HG03354 (cell line): ENCODE results near the gene TPM3.
"Not testable (repeated sequence)": the region's sequence is repeated elsewhere in the genome, so short reads cannot be mapped to it uniquely, and the experiment has no call there.

Experiments
- ATAC-seq: cut with Tn5 transposase; IDR thresholded peaks from one replicate; pipeline ENCODE4 v1.9.1; 2021; ENCODE audit warnings: mild to moderate bottlenecking; ENCODE audit not compliant: unreplicated experiment, poor library complexity, severe bottlenecking

TPM3 gene

DNA sequence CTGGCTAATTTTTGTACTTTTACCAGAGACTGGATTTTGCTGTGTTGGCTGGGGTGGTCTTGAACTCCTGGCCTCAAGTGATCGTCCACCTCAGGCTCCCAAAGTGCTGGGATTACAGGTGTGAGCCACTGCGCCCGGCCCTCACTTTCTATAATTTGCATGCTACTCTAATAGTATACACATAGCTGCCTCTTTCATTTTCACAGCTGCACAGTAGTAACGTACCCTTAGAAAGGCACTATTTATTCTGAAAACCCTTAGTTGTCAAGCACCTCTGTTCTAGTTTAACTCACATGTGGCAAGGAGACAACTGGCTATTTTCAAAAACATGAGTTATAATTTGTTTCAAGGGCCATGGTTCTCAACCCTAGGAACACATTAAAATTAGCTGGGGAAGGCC lies 17.2 kb downstream of the TPM3 start:
- ATAC-seq, result peak; percentile 56

DNA sequence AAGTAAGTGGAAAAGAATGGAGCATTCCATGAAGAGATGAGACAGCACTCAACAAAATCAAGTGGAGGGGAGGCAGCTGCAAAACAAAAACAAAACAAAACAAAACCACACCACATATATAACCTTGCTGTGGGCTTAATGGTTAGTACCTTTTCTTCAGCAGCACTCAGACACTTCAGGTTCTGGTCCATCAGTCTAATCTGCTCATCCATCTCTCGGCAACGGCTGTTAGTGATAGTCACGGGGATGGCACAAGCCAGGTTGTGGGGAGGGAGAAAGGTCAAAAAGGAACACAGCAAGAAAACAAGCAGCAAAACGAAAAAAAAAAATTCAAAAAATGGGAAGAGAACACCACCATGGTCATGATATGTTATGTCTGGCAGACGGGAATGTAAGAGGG lies 20.0 kb downstream of the TPM3 start:
- ATAC-seq, result no peak

DNA sequence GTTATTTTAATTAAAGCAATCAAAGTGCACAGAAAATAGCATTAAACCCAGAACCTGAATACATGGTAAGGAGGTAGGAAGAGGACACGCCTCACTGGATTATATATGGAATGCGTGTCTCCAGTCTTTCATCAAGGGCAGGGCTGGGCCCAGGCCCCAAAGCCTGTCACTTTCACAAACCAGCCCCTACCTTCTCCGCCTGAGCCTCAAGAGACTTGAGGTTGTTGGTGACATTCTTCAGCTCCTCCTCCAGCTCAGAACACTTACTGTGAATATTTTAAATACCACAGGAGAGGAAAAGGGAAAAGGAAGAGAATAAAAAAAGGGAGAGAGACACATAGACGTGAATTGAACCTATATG lies 20.7 kb downstream of the TPM3 start:
- no peak for ATAC-seq

DNA sequence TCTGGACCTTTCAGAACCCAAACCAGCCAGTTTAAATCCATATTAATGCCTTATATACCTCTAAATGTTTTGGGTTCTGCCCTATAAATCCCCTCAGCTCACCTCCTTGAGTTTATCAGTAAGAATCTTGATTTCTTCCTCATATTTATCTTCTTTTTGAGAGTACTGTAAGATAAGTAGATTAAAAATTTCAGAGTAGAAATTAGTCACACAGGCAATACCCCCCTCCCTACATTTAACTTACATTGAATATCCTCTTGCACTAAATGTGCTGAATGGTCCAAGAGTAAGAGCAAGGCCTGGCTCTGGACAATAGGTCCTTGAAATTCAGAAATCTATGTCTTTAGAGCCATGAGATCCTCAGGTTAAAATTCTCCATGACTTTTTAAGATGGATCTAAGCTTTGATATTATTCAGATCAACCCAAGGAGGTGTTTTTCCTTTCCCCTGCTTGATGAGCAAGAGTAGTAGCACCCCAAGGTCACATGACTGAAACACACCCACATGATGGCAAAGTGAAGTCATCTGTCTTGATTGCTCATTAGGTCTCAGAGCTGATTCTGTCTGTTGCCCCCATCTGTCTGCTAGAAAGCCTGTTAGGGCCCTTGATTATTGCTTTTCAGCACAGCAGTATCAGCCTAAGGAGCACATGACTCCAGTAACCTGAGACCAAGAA lies 21.2 kb downstream of the TPM3 start:
- no peak for ATAC-seq

DNA sequence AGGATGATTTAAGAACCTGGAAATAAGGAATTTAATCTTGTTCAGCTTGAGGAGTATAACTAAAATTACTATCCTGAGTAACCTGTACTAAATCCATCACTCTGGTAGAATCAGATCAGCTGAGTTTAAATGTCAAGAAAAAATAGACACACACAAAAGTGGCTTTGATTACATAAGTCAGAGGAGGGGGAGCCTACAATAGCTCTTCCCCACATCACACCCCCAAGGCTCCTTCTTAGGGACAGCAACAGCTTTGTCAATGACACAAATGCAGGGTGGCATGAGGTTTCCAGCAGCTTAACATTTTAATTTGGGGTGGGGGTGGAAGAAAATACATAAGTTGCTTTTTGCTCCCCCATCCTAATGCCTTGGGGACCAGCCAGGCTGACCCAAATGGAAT lies 24.4 kb downstream of the TPM3 start:
- no peak for ATAC-seq

DNA sequence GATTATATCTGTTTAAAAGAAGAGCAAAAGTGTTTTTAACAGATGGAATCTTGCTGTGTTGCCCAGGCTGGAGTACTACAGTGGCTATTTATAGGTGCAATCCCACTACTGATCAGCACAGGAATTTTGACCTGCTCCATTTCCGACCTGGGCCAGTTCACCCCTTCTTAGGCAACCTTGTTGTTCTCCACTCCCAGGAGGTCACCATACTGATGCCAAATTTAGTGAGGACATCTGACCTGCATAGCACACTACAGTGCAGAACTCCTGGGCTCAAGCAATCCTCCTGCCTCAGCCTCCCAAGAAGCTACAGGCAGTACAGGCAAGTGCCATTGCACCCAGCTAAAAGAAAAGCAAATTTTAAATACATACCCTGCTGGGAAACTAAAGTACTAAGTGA lies 25.7 kb downstream of the TPM3 start:
- ATAC-seq, result no peak

DNA sequence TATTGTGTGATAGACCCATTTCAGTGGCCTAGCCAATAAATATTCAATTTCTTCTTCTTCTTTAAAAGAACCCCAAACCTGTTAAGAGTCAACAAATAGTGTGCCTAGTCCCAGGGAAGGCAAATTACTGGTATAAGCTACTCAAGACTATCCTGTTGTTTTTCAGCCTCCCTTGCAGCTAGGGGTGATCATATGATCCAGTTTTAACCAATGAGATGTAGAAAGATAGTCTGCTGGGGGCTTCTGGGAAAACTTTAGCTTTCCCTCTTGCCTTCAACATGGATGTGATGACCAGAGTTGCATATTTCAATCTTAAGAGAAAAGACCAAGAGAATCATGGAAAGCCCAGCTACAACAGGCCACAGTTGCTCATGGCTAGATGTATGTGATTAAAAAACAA lies 32.3 kb downstream of the TPM3 start:
- ATAC-seq, result no peak

DNA sequence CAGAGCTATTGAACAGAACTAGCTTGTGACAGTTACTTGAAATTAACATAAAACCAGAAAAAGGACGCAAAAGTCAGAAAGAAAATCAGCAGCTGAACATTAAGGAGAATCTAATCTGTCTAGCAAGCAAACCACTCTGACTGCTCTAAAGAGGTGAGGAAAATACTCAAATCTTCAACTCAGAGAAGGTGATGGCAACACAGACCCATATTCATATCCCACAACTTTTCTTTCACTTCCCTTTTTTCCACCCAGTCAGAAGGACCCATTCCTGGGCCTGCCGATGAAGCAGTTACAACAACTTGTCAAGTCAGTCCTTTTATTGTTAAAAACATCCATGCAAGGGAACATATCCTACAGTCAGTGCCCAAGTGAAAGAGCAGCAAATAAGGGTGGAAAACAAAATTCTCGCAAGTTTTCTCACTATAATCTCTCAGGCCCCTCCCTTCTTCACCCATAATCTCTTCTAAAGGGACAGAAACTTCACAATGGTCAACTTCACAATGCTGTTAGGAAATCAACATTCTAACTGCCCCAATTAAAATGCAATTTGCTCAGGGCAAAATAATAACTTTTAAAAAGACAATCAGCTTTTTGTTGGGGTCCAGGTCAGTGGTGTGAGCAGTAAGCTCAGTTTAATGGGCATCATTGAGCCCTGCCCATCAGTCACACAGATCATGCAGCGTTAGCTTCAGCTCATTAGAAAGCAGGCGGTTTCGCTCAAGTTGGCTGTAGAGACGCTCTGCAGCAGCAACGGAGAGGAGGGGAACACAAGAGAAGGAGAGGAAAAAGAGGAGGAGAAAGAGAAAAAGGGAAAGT lies 33.4 kb downstream of the TPM3 start:
- ATAC-seq, result no peak

DNA sequence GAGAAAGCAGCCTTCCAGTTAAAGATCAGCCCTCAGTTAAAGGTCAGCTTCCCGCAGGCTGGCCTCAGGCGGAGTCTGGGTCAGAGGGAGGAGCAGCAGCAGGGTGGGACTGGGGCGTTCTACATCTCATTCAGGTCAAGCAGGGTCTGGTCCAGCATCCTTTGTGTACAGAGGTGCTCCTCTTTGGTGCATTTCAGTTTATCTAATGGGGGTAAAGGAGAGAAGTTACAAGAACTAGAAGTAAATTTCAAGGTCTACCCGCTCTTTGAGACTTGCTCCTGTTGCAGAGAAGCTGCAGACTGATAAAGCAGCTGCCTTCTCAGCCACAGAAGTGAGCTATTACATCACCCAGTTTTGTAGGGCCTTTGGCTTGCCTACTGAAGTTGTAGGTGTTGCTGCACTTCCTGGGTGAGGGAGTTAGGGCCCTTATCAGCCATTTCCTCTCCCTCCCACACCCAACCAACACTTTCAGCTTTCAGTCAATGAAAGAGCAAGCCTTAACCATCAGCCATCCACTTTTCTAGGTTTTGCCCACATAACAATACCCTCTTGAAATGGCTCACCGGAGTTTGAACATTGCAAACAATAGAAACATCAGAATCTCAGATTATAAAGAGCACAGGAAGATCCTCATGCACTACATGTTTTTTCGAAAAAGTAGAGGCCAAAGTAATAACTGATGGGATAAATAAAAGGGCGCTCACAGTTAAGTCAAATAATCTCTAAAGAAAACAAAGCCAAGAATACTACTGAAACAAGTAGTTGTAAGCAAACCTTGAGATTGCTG lies 34.2 kb downstream of the TPM3 start:
- ATAC-seq, result no peak

DNA sequence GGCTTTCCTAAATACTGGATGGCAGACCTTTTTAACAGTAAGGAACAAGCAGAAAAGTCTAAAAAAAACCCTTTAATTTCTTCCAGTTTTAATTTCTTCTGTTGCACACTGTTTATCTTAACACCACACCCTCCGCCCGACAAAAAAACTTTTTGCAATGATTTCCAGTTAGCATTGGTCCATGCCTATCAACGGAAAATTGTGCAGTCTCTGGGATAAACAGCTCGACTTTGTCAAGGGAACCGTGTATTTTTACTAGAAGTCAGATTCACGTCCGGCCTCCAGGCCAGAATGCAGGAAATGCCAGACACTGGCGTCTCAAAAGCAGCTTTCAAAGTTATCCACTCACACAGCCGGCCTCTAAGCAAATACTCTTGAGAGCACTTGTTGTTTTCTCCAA lies 36.6 kb downstream of the TPM3 start:
- no peak for ATAC-seq

DNA sequence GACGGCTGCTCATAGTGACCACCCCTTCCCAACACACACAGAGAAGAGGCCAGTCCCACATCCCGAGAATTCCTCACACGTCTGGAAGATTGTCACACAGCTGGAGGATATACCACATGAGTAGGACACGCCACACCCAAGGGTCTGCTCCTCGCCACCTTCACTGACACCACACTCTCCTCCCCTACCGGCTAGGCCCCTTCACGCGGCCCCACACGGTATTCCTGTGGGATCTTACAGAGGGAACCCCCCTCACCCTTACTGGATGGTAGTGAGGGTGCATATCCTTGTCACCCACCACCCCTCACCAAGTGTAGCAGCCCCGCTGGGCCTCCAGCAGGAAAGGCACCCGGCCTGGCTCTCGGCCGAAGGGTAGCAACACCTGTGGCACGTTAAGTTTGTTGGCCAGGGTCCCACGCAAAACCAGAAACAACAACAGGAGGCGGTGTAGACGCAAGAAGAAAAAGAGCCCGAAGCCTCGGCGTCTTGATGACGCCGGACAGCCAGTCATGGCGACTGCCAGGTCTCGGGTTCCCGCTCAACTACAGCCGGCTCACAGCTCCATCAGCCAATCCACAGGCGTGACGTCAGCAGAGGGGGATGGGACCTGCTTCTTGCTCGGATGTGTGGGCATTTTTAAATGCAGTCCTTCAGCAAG lies 37.2 kb downstream of the TPM3 start, which contains the start of gene NUP210L:
NUP210L (minus strand) TSS at position 540 of the 658 bp plus-strand sequence.
- no peak for ATAC-seq

DNA sequence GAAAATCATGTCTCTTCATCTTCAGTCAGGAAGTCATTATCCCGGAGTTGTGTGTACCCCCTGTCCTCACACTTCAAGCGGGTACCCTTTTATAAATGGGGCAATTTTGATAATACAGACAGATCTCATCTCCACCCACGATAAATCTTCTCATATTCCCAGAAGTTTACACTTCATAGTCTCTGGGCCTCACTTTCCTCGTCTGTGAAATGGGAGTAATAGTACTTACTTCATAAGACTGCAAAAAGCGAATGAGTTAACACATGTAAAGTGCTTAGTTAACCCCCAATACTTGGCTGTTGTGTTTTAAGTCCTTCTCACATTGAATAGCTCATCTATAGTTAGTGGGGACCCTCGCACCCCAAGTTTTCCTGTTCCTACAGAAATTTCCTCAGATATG lies 37.8 kb downstream of the TPM3 start:
- no peak for ATAC-seq

DNA sequence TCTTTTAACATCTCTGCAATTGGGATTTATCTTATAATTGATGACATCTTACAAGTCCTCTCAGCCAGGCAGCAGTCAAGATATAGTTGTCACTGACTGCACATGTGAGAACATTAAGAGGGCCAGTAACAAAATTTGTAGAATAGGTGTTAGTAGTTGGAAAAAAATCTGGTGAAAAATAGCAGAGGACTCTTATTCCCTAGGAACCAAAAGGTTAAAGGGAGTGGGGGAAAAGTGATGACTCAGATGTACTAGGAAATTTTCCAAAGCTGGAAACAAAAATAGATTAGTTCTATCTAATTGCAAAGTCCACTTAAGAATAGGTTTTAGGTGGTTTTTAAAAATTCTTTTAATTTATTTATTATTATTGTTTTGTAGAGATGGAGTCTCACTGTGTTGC lies 40.6 kb downstream of the TPM3 start:
- ATAC-seq, result no peak

DNA sequence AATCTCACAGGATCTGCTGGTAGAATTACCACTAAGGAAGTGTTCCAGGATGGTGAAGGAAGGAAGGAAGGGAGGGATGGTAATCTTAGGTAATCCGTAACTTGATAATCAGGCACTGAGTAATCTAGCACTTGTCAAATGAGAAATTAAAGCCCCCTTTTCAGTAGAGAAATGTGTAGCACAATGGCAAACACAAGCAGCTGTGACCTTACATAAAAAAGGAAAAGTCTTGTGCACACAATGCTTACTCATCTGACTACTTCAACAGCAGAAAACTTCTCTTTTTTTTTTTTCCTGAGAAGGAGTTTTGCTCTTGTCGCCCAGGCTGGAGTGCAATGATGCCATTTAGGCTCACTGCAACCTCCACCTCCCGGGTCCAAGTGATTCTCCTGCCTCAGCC lies 43.1 kb downstream of the TPM3 start:
- no peak for ATAC-seq

DNA sequence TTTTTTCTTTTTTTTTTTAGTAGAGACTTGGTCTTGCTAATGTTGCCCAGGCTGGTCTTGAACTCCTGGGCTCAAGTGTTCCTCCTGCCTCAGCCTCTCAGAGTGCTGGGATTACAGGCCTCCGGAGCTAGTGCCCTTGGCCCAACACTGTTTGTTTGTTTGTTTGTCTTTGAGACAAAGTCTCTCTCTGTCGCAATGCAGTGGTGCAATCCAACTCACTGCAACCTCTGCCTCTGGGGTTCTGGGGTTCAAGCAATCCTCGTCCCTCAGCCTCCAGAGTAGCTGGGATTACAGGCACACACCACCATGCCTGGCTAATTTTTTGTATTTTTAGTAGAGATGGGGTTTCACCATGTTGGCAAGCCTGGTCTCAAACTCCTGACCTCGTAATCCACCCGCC lies 44.4 kb downstream of the TPM3 start:
- ATAC-seq, result not testable (repeated sequence)

DNA sequence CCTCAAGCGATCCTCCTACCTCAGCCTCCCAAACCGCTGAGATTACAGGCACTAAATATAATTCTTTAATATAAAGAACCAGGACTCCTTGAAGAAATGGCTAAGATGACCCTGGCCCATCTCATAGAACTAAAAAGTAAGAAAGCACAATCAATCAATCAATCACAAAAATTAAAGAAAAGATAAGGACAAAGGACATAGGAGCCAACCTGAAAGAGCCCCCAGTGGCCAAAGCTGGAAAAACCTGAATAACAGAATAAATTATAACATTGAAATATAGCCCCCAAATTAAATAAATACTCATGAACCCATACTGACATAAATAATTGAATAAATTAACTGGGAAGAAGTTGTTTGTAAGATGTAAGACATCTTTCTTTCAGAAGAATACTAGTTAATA lies 45.9 kb downstream of the TPM3 start:
- ATAC-seq, result no peak

DNA sequence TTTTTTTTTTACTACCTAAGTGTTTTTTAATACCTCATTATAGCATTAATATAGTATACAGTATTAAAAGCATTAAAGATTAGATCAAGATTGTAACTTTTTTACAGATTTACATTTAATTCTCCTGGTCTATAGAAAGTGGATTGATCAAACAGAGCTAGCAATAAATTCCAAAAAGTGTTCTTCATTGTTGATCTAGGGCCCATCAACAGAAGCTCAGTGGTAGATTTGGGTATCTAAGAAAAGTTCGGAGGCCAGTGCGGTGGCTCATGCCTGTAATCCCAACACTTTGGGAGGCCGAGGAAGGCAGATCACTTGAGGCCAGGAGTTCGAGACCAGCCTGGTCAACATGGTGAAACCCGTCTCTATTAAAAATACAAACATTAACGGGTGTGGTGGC lies 49.5 kb downstream of the TPM3 start:
- ATAC-seq, result no peak

DNA sequence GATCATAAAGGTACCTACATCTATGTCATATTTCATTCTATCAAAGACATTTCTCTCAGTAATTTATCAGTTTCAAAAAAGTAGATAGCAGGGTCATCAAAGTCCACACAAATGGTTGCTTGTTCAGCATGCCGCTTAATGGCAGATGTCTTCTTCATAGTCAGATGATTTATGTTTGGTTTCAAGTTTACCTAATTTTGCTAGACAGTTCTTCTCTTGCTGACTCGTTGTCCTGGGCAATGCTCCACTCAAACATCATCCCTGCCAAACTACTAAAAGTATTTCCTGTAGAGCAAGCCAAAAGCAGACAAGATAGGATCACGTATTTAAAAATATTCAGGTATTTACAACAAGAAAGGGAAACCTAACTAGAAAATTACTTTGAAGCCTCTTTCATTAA lies 50.7 kb downstream of the TPM3 start:
- no peak for ATAC-seq

DNA sequence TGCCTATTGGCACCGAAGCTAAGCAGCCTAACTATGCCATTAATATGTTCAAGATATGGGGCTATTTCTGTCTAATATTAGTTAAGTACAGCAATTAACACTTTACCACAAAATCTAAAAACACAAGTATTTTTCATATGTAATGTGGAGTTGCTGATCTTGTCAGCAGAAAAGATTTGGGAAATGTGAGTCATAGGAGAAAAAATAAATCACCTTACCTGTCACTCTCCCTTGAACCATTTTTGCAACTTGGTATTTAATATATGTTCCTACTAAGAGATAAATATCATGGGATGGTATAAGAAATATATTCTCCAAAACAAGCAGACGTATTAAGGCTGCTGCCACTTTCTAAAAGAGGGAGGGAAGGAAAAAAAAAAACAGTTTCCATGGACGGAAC lies 54.0 kb downstream of the TPM3 start:
- no peak for ATAC-seq

DNA sequence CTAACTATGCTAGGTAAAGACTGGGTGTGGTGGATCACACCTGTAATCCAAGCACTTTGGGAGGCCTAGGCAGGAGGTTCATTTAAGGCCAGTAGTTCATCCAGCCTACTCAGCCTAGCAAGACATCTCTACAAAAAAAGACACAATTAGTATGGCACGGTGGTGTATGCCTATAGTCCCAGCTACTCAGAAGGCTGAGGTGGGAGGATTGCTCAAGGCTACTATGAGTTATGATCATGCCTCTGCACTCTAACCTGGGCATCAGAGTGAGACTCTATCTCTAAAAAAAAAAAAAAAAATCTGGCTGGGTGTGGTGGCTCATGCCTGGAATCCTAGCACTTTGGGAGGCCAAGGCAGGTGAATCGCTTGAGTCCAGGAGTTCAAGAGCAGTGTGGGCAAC lies 58.6 kb downstream of the TPM3 start:
- ATAC-seq, result no peak
